Esophagus squamous epithelium (tissue), 4 donors: Measurements from ENCODE around the gene CD59.
A peak's percentile ranks its signal among the peaks of the same experiment; 100 is the strongest.

Experiments
- CTCF ChIP-seq, 6 experiments: fragments of 450-650 bp in 4 of 6; fragments of 200-600 bp in 2 of 6; sonication (generic) in 2 of 6; IDR thresholded peaks; one replicate each; pipeline ENCODE4 v1.5.1; 2016 to 2019; ENCODE audit warnings: antibody characterized with exemption in 6 of 6, mild to moderate bottlenecking in 4 of 6, moderate library complexity in 4 of 6
- POLR2A ChIP-seq, 4 donors: fragments of 450-650 bp; IDR thresholded peaks; one replicate each; pipeline ENCODE4 v1.6.1; 2017; ENCODE audit warnings: antibody characterized with exemption in 4 of 4, mild to moderate bottlenecking in 4 of 4, moderate library complexity in 3 of 4

- TF ChIP-seq CTCF (IDR thresholded peaks at IDR 0.05) (no peak), POLR2A (IDR thresholded peaks at IDR 0.05) (peak in 1 of 4 donors; percentile 14)
Observed at GRCh38 chr11:33703788-33704187, 32.4 kb downstream of the CD59 start.
